GM10266 (cell line): ENCODE results near the gene LPP.

ENCODE experiments used
- DNase-seq: peaks from one replicate; pipeline ENCODE4 v3.0.0; 2012; ENCODE audit errors: extremely low spot score
- TF ChIP-seq, protein P1 (sequence below): IDR thresholded peaks from 2 replicates; pipeline ENCODE4 v1.5.1; 2012; ENCODE audit warnings: mild to moderate bottlenecking, low read depth; ENCODE audit not compliant: control insufficient read depth, insufficient read depth; ENCODE audit errors: missing control alignments

Gene LPP

DNA sequence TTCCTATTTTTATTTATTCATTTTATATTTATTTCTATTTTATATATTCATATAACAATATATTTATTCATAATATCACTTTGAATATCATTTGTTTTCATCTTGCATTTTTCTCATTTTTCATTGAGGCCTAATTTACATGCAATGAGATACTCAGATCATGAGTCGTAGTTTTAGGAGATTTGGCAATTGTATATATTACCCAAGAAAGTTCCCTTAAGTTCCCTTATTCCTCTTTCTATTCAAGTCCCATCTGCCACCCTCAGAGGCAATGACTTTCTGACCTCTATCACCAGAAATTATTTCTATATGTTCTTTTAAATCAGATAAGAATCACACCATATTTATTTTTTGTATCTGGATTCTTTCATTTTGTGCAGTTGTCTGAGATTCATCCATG, 688.7 kb downstream of the LPP start:
- TF ChIP-seq, protein P1, sequence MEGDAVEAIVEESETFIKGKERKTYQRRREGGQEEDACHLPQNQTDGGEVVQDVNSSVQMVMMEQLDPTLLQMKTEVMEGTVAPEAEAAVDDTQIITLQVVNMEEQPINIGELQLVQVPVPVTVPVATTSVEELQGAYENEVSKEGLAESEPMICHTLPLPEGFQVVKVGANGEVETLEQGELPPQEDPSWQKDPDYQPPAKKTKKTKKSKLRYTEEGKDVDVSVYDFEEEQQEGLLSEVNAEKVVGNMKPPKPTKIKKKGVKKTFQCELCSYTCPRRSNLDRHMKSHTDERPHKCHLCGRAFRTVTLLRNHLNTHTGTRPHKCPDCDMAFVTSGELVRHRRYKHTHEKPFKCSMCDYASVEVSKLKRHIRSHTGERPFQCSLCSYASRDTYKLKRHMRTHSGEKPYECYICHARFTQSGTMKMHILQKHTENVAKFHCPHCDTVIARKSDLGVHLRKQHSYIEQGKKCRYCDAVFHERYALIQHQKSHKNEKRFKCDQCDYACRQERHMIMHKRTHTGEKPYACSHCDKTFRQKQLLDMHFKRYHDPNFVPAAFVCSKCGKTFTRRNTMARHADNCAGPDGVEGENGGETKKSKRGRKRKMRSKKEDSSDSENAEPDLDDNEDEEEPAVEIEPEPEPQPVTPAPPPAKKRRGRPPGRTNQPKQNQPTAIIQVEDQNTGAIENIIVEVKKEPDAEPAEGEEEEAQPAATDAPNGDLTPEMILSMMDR = no peak
- no peak for DNase-seq

DNA sequence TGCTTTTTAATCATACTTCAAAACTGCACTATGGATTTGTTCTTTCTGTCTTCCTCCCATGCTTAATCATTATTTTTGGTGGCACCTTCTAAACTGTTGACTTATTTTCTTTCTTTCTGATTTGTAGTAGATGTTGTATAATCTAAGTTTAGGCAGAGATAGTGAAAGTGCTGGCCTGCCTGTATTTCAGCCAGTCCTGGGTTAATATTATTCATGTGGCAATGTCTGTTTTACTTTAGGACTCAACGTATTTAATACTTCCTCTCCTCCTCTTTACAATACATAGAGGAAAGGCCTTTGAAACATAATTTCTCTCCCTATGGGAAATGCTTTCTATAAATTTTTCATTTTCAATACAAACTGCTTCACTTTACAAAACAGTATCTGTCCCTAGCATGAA, 690.1 kb downstream of the LPP start:
- TF ChIP-seq, protein P1 = no peak
- DNase-seq = no peak

DNA sequence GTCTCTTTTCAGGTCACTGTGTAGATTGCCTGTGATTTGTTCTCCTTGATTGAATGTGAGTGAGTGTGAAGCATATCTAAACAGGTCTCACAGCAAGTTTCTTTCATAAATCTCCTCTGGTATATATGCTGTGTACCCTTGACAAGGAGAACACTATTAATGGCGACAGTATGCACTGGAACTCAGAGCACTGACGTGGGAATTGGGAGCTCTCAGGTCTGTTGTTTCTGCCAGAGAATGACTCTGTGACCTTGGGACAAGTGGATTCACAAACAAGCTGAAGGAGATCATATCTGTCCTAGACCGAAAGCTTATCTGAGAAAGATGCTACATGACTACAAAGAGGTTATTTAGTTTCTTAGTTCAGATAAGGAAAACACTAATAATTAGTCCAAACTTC, 691.6 kb downstream of the LPP start:
- no peak for DNase-seq
- TF ChIP-seq, protein P1 = no peak

DNA sequence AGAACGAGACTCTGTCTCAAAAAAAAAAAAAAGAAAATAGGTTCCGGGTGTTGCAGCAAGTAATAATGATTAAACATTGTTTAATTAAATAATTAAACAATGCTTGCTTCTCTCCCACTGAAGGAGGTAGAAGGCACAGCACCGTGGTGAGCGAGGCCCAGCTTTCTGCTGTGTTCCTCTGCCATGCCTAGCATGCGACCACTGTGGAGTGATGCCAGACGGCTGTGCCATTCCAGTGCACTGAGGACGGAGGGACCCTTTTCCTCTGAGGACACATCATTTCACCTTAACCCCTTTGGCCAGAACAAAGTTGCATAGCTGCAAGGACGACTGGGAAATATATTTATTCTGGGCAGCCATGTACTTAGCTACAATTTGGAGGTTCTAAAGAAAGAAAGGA, 695.0 kb downstream of the LPP start:
- DNase-seq = no peak
- TF ChIP-seq, protein P1 = no peak

DNA sequence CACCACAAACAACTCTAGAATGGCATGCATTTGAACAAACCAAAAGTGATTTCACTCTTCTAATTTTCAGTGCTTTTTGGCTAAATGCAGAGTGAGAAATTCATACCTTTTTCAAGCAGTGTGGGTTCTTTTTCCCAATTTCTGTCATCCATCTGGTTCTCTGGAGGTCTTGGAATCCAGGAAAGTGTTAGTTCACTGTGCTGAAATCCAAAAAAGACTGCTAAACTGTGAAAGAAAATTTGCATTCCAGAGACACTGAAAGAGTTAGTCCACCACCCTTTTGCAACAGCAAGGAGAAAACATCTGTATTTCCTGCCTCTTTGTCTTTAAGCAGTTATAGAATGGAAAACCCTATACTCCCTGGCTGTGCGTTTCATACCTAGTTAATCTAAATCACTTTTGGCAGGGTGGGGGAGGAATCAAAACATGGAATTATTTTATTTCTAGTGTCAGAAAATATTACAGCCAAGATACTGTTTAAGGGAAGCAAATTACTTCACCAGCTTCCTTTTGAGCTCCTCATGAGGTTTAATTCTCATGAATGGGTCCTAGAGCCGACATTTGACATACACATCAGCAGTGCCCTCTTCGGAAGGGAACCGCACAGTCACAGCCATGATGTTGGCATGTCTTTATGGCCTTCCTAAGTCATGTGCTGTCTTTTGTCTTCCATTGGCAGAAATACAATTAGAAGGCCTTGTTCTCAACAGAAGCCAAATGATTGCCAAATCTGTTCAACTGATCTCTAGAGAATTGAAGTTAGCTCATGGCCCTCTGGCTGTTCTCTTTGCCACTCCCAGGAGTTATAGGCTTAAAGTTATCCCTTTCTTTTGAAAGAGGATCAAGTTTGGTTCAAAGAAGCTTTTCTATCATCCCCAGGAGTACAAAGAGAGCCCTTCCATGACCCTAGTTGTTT, 700.2 kb downstream of the LPP start:
- no peak for DNase-seq
- TF ChIP-seq, protein P1 = no peak

DNA sequence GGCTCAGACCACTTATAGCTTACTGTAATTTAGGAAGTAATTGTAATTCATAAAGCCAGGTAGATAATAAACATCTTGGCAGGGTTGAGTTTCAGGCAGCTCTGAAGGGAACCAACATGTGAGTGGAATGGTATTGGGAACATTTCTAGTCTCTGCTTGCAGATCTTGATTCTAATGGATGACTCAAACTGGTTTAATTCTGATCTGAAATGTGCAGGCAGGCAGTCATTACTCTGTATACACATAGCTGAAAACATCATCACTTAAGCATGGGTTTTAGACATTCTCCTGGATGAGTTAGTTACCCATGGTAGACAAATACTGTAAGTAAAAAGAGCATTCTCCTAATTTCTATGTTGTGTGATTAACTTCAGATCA, 700.8 kb downstream of the LPP start:
- TF ChIP-seq, protein P1 = no peak
- no peak for DNase-seq

GRCh38 chr3:188855675-188856074, 701.7 kb downstream of the LPP start:
- no peak for DNase-seq
- TF ChIP-seq, protein P1 = no peak
